ENCODE data around the gene PSG7.
"Not testable (repeated sequence)": the region's sequence is repeated elsewhere in the genome, so short reads cannot be mapped to it uniquely, and the experiment has no call there.

PSG7 gene

GRCh38 chr19:42913516-42913915 is 23.5 kb downstream of the PSG7 start:
- not testable (repeated sequence) for DNase-seq

GRCh38 chr19:42912941-42913340 is 24.1 kb downstream of the PSG7 start:
- DNase-seq: not testable (repeated sequence)

GRCh38 chr19:42911731-42912130 is 25.3 kb downstream of the PSG7 start:
- DNase-seq: not testable (repeated sequence)

GRCh38 chr19:42906162-42906561 is 30.8 kb downstream of the PSG7 start:
- DNase-seq: not testable (repeated sequence)

- DNase-seq: not testable (repeated sequence)
Observed at GRCh38 chr19:42900561-42900960, 36.4 kb downstream of the PSG7 start.

- DNase-seq: not testable (repeated sequence)
Observed at GRCh38 chr19:42899674-42900073, 37.3 kb downstream of the PSG7 start.

- not testable (repeated sequence) for DNase-seq
Observed at GRCh38 chr19:42899110-42899509, 37.9 kb downstream of the PSG7 start.

GRCh38 chr19:42898656-42899055 is 38.4 kb downstream of the PSG7 start:
- DNase-seq: not testable (repeated sequence)

- not testable (repeated sequence) for DNase-seq
Observed at GRCh38 chr19:42897729-42898128, 39.3 kb downstream of the PSG7 start.

- DNase-seq: not testable (repeated sequence)
Observed at GRCh38 chr19:42890446-42890845, 46.6 kb downstream of the PSG7 start.

GRCh38 chr19:42887876-42888445 is 49.0 kb downstream of the PSG7 start:
- DNase-seq: not testable (repeated sequence)

GRCh38 chr19:42882730-42883129 is 54.3 kb downstream of the PSG7 start:
- DNase-seq: not testable (repeated sequence)

- not testable (repeated sequence) for DNase-seq
Observed at GRCh38 chr19:42882010-42882409, 55.0 kb downstream of the PSG7 start.

- DNase-seq: not testable (repeated sequence)
Observed at GRCh38 chr19:42881279-42881678, 55.7 kb downstream of the PSG7 start.

GRCh38 chr19:42880621-42881020 is 56.4 kb downstream of the PSG7 start:
- not testable (repeated sequence) for DNase-seq

GRCh38 chr19:42879613-42880012 is 57.4 kb downstream of the PSG7 start, which contains the start of gene PSG1:
TSS of gene PSG1 (minus strand) at chr19:42879713. CDS start at chr19:42879581, 132 bp downstream.
- no peak for DNase-seq

- not testable (repeated sequence) for DNase-seq
Observed at GRCh38 chr19:42876596-42876995, 60.4 kb downstream of the PSG7 start.

GRCh38 chr19:42875881-42876280 is 61.1 kb downstream of the PSG7 start:
- DNase-seq: not testable (repeated sequence)

- DNase-seq: not testable (repeated sequence)
Observed at GRCh38 chr19:42874901-42875813, 61.9 kb downstream of the PSG7 start.

GRCh38 chr19:42874136-42874535 is 62.9 kb downstream of the PSG7 start:
- DNase-seq: not testable (repeated sequence)

All from stimulated activated CD4-positive, alpha-beta T cell treated with anti-CD3 and anti-CD28 coated beads, Interleukin-1b, Interleukin-23, amount 100 ng/mL, for 48 hours (primary cell).